ENCODE results near the gene FAM216B. TPM values are rescaled to one million over a fixed set of nuclear protein-coding genes. Genes with fewer than 3 reads are reported as not detected.

FAM216B gene
- total RNA-seq, 2 donors from 2014 or later, result 22.0 to 23.5 TPM

DNA sequence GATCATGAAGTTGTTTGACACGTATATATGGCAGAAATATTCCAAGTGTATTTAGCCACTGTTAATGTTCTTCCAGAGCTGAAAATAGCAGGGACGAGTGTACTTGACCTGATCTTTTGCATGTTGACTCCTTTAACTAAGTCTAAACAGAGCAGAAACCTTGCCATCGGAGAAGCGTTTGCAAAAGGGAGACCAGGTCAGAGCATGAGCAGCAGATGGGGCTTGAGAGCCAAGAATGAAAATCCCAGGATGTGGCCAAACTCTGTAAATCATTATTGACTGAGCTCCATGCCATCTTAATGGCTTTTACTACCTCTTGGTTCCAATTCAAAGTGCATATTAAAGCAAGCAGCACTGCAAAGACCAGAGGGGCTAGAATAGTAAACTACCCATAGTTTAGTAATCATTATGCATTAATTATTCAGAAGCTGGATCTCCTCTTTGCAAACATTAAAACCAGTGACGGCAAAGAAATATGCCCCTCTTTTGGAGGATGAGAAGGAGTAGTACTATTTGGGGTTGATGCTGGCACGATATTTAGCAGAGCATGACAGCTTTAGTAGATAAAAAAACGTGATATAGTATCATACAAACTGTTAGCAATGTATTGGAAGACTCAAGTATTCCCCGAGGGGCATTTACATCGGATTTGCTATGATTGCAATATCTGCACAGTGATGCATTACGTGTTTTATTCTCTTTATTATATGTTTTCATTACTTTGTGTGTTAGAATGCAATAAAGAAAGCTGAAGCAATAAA lies 55.7 kb downstream of the FAM216B start:
- H3K9me3 ChIP-seq, result no peaks in the 10 kb centered on the region
- TF ChIP-seq, protein P1, sequence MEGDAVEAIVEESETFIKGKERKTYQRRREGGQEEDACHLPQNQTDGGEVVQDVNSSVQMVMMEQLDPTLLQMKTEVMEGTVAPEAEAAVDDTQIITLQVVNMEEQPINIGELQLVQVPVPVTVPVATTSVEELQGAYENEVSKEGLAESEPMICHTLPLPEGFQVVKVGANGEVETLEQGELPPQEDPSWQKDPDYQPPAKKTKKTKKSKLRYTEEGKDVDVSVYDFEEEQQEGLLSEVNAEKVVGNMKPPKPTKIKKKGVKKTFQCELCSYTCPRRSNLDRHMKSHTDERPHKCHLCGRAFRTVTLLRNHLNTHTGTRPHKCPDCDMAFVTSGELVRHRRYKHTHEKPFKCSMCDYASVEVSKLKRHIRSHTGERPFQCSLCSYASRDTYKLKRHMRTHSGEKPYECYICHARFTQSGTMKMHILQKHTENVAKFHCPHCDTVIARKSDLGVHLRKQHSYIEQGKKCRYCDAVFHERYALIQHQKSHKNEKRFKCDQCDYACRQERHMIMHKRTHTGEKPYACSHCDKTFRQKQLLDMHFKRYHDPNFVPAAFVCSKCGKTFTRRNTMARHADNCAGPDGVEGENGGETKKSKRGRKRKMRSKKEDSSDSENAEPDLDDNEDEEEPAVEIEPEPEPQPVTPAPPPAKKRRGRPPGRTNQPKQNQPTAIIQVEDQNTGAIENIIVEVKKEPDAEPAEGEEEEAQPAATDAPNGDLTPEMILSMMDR (IDR thresholded peaks at IDR 0.05), result peak in 1 of 2 donors; percentile 47
- no peak for DNase-seq (ENCODE audit: low spot score)

More for the DNA sequence above, 55.7 kb downstream of the FAM216B start:
- Histone ChIP-seq H3K27ac (no peak overlapping the region), H3K27me3 (no peaks in the 10 kb centered on the region), H3K36me3 (no peaks in the 10 kb centered on the region), H3K4me3 (no peak overlapping the region), H3K4me1 (peaks cover 0 to 5% of the 10 kb centered on the region in 2 donors)

Other genes starting within 250 kb of the FAM216B start
- not detected for gene TNFSF11, start 207.4 kb upstream of the FAM216B start, total RNA-seq
- 1 to 10 TPM; 3.1 to 3.9 TPM for gene EPSTI1, start 210.7 kb downstream of the FAM216B start, total RNA-seq
- 10 to 100 TPM; 10.8 to 14.0 TPM for gene DNAJC15, start 242.0 kb downstream of the FAM216B start, total RNA-seq

Data from right atrium auricular region (tissue), 2 donors.